GM18520 (cell line): ENCODE measurements around the gene APOBEC3B.
"Not testable (repeated sequence)": the region's sequence is repeated elsewhere in the genome, so short reads cannot be mapped to it uniquely, and the experiment has no call there.

Experiments used
- ATAC-seq: cut with Tn5 transposase; IDR thresholded peaks from one replicate; pipeline ENCODE4 v1.9.1; 2021; ENCODE audit not compliant: unreplicated experiment

The APOBEC3B gene

GRCh38 chr22:38965614-38966379 is 16.4 kb upstream of the APOBEC3B start:
- no peak for ATAC-seq

GRCh38 chr22:38966380-38966702 is 15.8 kb upstream of the APOBEC3B start:
- no peak for ATAC-seq

GRCh38 chr22:38966942-38967341 is 15.2 kb upstream of the APOBEC3B start:
- ATAC-seq: no peak

- ATAC-seq: no peak
Observed at GRCh38 chr22:38967451-38968450, 14.4 kb upstream of the APOBEC3B start.

- ATAC-seq: no peak
Observed at GRCh38 chr22:38968801-38969200, 13.3 kb upstream of the APOBEC3B start.

- ATAC-seq: no peak
Observed at GRCh38 chr22:38970551-38970950, 11.6 kb upstream of the APOBEC3B start.

- no peak for ATAC-seq
Observed at GRCh38 chr22:38971202-38971601, 10.9 kb upstream of the APOBEC3B start.

GRCh38 chr22:38971791-38972190 is 10.4 kb upstream of the APOBEC3B start:
- no peak for ATAC-seq

- ATAC-seq: no peak
Observed at GRCh38 chr22:38972558-38972957, 9.6 kb upstream of the APOBEC3B start.

- no peak for ATAC-seq
Observed at GRCh38 chr22:38973289-38974169, 8.6 kb upstream of the APOBEC3B start.

- no peak for ATAC-seq
Observed at GRCh38 chr22:38974170-38974825, 7.8 kb upstream of the APOBEC3B start.

GRCh38 chr22:38974826-38975175 is 7.3 kb upstream of the APOBEC3B start:
- no peak for ATAC-seq

- ATAC-seq: not testable (repeated sequence)
Observed at GRCh38 chr22:38977289-38977688, 4.9 kb upstream of the APOBEC3B start.

- ATAC-seq: not testable (repeated sequence)
Observed at GRCh38 chr22:38980587-38980986, 1.6 kb upstream of the APOBEC3B start.

GRCh38 chr22:38981005-38981991 is 849 bp upstream of the APOBEC3B start:
- no peak for ATAC-seq

- ATAC-seq: no peak
Observed at GRCh38 chr22:38984224-38984623, 2.1 kb downstream of the APOBEC3B start.

GRCh38 chr22:38984784-38985757 is 2.9 kb downstream of the APOBEC3B start:
- peak; percentile 66 for ATAC-seq

GRCh38 chr22:38986629-38987028 is 4.5 kb downstream of the APOBEC3B start:
- ATAC-seq: no peak
